Suppressor macrophage (primary cell): ENCODE measurements around the gene MITF.
A peak's percentile ranks its signal among the peaks of the same experiment; 100 is the strongest.

Source experiments
- DNase-seq, 4 experiments: peaks; one replicate each; pipeline ENCODE4 v3.0.0-alpha.2; 2020 to 2022

The MITF gene

DNA sequence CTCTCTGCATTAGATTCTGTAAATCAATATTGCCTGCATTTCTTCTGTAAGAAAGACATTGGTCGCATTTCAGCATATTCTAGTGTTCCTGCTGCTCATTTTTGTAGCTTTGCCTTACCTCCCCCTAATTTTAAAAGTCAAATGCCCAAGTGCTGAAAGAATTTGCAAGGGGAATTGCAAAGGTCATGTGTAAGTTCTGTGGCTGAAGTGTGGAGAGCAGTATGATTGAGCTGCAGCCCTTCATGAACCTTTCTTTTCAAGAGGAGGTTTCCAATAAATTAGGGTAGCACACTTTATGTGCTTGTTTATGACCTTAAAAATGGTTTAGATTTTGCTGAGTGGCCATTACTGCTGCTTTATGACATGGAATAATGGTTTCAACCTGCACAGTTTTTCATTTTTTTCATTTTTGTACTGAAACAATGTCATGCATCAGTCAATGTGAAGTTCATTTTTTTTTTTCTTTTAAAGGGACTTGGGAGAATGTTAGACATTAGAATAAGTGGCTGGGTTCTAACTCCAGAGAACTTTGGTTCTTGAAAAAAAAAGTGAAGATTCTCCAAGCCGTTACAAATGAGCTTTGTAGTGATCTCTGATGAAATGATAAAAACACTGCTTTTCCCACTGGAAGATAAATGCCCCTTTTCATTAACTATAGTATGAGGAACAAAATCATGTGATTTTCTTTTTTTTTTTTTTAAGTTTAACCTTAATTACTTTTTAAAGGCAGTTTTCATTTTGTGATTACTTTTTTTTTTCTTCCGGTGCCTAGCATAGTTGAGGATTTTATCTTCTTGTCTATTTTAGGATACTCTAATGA lies 99.6 kb downstream of the MITF start:
- no peak for DNase-seq

DNA sequence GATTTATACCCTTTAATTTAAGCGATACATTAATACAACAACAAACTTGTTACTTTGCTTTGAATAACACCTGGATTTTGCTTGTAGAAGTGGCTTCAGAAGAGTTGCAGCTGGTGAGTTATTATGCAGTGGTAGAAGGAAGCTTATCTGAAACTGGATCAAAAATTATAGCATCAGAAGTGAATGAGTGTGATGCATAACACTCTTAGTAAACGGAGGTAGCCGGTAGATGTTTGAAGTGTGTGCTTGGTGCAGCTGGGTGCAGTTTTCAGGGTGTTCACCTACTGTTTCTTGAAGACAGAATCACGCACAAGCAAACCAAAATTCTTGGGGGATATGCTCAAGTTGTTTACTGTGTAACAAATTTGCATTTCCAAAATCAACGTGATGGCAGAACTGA lies 103.1 kb downstream of the MITF start:
- no peak for DNase-seq

DNA sequence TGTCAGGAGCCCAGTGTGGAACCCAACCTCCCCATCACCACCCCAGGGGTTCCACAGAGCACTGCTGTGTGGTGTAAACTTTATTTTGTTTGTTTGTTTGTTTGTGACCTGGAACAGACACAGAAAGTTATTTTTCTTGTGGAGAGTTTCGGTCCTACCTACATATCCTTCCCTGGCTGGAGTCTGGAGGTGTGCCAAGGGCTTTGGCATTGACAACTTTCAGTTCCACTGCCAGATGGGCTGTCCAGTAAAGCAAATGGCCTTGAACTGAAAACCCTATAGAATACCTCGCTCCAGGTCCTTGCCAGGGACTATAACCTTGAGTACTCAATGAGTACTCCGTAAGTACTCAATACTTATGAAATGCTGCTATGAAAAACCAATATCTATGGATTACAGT lies 103.5 kb downstream of the MITF start:
- no peak for DNase-seq

DNA sequence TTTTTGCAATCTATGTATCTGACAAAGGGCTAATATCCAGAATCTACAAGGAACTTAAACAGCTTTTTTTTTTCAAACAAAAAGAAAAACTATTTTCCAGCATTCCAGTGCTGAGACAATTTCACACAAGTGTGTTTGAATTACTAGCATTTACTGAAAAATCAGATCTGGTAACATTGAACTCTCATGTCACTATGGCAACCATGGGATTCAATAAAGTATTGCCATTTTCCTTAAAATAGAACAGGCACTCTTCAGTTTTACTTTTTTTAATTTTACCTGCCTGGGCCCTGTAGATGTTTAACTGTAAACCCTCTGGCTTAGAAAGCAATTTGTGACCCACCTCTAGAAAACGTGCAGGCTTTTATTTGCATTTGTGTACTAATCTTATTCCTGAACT lies 105.4 kb downstream of the MITF start:
- no peak for DNase-seq

DNA sequence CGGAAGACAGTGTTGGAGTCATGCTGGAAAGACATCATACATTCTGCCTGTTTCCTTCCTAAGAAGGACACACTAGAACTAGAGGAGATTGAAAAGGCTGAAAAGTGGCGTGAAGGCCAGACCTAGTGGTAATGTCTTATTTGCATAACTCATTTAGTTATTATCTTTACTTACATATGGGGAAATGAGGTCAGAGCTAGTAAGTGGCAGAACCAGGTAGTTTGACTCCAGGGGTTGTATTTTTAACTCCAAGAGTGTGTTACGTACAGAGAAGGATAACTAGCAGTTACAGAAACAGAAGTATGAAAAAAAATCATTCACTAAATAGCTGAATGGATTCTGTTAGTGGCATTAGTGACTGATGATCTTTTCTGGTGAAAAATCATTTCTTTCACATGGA lies 108.0 kb downstream of the MITF start:
- no peak for DNase-seq

DNA sequence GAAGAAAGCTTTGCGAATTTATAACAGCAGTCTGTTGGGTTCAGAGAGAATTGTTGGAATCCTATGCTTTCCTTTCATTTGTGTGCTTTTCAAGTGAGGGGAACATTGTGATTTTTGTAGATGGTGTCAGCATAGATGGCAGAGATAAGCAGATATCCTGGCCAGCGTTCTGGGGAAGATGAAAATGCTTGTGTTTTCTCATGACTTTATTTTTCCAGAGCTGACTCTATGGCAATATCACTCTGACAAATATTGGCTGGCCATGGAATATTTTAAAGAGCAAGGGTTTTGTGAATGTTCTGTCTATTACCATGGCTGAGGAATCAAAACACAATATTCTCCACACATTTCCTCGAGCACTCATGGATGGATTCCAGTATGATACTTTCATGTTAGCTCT lies 108.8 kb downstream of the MITF start:
- DNase-seq = no peak

DNA sequence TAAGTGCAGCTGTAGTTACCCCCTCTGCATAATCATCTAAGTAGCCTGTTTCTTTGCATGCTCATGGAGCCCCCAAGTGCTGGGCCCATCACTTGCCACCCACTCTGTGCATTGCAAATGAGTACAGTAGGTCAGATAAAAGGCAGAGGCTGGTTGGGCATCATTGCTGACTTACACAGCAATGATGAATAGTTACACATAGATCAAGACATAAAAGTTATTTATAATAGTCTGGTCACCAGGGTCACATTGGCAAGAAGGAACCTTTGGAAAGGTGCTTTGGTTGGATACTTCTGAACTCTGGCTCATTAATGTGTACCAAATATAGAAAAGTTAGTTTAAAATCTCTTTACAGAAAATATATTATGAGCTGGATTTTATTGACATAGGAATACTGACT lies 111.6 kb downstream of the MITF start:
- no peak for DNase-seq

DNA sequence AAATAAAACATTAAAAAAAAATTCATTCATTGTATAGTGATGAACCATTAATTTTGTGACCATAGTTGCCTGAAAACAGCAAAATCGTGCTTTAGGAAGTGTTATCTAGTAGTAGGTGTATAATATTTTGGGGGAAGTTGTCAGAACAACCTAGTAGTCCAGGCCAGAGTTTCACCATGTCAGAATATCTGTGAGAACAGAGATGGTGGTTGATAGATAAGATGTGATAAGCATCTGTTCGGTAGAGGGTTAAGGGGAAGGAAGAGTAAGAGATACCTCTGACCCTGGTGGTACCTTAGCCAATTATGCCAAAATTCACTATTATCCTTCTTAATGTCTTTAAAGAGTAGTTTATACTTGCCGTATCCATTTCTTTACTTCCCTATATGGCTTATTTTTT lies 113.8 kb downstream of the MITF start:
- no peak for DNase-seq

DNA sequence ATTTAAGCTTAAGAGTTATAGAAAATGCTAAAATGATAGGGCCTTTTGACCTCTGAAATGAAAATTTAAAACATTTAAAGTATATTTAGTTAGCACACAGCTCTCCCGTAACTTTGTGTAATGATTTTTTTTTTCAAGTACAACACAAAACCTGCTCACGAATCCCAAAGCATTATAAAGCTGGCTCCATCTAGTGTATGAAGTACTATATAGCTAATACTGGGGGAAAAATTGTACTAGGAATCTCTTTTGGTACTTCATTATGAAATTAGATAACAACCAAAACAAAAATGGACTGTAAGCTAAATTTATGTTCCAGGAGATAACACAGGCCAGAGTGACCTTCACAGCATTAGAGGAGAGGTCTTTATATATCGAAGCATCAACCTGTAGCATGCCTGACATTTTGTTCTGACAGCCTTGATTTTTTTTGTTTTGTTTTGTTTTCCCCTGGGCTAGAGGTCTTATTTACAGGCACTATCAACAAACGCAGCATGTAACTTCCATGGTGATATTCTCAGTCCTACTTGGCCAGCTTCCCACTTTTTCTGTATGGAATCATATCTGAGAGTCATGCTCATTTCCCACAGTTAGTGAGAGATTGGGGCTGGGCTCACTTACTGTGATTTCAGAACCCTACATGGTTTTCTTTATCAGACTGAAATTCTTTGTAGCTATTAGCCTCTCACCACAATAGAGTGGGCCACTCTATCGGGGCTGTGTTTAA lies 116.3 kb downstream of the MITF start:
- peak in 2 of 4 experiments; percentile 33 to 37 for DNase-seq

DNA sequence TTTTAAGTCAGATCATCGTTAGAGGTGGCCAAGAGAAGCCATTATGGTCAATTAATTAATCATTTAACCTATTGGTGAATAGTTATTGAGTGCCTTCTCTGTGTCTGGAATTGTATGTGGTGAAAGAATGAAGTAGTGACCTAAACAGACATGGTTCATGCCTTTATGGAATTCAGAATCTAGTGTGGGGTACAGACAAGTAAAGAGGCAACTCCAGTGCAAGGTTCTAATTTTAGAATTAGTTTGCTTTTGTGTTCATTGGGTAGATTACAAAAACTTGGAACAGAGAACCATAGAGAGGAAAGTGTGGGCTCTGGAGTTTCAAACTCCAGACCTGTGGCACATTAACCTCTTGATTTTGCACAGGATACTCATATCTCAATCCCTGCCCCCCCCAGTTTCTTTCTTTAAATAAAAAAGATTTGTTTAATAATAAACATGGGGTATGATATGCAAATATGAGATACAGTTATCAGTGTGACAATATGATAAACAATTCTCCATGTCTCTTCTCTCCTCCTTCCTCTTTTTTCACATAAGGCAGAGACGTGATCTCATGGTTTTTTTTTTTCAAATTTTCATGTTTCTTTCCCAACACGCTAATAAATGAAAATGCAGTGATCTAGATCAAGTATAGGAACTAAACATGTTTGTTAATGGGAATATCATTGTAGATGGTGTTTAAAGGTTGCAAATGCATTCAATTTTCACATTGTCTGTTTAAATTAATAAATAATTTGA lies 117.9 kb downstream of the MITF start:
- DNase-seq = peak in 2 of 4 experiments; percentile 56 to 65

DNA sequence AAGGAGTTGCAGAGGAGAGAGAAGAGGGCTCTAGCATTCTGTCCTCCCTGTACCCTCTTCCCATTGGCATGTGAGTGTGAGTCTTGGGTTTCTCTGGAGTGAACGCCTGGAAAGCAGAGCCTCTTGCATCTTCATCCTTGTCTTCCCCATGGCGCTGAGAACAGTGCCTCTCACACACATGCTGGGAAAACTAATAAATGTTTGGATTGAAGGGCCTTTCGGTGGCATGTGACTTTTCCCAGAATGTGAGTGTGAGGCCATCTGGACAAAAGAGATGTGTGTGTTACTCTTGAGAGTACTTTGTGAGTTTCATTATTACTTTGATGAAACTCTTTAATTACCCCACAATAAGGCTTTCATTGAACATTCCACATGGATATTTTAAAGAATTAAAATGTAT lies 122.3 kb downstream of the MITF start:
- no peak for DNase-seq

DNA sequence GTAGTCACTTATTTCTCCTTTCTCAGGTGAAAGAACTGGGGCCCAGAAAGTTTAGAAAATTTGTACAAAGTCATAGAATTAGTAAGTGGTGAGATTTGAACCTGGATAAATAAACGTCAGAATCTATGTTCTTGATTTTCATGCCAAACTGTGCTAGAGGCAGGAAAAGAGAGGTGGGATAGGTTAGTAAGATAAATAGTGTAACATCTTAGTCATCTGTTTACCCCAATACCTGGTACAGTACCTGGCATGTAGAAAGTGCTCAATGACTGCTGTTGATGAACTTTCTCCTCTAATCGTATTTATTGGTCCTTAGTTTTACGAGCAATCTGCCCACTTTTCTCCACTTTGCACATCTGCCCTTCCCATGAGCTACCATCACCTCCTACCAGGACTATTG lies 124.9 kb downstream of the MITF start:
- DNase-seq = no peak

DNA sequence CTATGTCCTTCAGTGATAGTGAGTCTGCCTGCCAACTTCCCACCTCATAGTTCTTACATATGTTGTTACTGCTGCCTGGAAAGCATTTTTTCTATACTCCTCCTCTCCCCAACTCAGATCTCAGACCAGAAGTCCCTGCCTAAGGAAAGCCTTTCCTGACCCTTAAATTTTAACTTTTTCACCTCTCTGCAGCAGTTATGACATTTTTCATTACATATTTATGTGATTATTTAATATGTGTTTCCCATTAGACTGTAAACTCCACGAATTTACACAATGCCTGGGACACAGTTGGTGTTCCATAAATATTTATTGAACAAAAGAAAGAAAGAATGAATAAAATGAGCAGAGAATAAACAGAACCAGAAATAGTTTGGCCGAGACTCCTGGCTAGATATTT lies 125.5 kb downstream of the MITF start:
- no peak for DNase-seq

DNA sequence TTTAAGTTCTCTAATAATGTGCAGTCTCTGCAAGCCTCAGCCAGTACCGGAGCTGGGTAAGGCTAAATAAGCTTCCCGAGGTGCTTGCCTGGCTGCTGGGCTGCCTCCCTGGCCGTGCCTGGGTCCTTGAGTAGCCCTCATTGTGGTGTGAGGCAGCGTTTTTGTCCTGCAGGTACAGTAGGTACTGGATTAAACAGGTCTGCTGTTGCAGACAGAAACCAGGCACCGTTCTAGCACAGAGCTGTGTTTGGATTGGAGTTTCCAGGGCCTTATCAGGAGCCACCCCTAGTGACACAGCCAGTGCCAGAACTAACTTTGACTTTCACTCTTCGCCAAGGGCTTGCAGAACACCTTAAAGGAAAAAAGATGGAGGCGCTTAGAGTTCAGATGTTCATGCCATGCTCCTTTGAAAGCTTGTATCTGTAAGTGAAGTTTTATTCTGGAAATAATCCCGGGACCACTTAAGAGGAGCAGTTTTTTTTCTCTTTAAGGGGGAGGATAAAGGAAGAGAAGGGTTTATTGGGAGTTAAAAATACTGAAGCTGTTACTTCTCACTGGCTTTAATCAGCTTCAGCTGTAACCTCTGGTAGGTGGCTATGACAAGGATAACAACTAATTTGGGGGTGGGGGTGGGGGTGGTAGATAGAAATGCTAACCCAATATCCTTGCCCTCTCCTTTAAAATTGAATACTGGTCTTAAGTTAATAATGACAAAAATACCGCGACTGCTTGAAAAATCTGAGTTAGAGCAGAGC lies 126.8 kb downstream of the MITF start:
- no peak for DNase-seq

DNA sequence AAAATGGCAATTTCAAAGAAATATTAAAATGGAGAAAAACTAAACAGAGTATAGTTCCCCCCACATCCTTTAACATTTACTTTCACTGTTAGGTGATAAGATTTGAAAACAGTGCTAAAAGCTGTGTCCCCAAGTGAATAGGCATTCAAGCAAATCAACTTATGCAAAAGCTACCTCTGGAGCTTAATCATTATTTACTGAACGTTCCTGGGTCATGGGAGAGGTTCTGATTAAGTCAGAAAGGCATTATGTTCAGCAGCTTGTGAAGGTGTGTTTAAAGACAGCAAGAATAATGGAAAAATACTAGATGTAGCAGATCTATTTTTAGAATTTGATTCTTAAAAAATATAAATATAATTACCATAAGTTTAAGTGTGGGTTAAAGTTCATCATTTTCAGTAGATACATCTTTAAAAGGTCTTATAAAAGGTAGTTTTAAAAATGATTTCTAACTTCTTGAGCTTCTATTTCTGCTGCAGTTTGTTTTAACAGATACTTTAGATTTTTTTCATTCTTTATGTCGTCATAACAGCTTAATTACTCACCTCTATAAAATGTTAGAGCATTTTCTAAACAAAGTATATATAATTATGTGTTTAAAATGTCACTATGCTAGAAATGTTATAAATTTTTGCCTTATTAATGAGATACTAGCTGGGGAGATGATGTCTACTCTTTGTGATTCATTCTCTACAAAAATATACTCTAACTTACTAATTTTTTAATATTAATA lies 127.9 kb downstream of the MITF start:
- DNase-seq = no peak

DNA sequence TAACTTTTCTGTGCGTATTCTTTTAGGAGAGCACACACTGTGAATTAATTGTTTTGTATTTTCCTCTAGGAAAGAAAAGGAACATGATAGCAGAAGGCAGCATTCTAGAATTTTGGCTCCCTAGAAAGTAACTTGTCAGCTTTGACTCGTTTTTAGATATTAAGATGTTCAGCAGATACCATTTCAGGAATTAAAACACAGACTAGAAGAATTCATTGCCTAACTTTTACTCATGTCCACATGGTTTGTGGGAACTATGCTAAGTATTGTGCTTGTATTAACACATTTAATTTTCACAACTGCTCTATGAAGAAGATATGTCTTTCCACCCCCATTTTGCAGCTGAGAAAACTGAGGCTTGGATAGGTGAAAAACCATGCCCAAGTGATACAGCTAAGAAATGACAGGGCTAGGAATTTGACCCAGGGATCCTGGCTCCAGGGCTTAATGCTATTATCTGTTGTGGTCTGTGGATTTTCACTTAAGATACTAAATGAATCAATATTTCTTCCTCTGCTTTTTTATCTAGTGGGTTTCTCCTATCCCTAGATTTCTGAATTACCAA lies 128.8 kb downstream of the MITF start:
- DNase-seq = peak in 2 of 4 experiments; percentile 21 to 42

DNA sequence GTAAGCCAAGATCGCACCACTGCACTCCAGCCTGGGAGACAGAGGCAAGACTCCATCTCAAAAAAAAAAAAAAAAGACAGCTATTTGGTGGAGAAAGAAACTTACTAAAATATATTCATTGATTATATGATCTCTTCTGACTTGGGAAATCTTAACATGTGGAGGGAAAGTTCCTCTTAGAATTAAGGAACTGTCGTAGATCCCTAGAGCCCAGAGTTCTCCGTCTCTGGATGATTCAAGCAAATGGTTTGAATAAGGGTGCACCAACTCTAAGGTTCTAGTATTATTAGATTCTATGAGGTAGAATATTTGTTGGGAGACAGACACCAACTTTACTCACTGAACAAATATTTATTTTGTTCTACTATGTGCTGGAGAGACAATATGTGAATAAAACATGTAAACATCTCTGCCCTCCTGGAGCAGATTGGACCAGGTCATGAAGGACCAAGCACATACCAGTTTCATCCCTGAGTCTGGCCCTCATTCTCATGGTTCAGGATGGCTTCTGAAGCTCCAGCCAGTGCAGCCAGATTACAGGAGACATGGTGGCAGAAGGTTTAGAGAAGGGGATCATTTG lies 129.7 kb downstream of the MITF start:
- DNase-seq = peak in 3 of 4 experiments; percentile 35 to 61 (median 53)

DNA sequence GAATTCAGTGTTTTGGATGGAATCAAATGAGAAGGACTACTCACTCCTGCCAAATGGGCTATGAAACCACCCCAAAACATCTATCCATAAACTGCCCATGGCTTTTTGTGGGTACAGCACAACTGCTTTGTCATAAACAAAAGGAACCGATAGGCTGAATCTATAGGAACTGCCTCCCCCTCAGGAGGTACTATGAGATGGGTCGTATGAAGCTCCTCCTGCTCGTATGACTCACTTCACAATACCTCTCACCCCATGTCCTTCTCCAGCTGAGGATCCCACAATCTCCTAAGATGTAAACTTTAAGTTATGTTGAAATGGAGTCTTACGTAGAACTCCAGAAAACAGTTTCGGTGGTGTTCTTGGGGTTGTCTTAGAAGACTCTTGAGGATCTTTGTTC lies 130.4 kb downstream of the MITF start:
- DNase-seq = peak in 2 of 4 experiments; percentile 24 to 43

DNA sequence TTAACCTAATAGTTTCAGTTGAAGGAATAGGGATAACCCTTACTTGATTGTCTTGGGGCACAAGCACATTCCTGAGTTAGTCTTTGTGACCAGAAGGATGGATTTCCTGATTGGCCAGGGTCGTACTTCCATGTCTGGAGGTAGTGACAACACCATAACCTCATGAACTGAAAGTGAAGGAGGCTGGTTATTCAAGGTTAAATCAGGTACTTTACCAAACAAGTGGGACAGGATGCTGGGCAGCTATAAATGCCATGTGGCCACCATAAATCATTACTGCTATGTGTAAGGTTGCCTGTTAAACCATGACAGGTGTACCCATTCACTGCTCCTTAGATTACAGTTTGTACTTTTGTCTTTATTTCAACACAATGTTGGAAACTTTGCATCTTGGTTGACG lies 132.0 kb downstream of the MITF start:
- no peak for DNase-seq

DNA sequence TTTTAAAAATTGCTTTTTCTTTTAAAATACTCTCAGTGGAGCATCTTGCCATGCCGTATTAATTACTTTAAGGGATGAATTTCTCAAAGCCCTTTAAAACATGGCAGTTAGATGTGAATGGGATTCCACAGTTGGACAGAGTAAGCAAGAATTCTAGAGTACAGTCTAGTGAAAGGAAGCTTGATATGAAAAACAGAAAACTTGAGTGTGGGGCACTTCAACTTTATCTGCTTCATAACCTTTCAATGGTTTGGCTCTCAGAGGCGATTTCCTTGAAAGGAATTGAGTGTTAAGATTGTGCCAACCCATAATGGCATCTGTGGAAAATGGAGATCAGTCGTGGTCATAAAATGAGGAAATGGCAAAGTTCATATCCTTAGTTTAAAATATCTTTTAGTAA lies 132.6 kb downstream of the MITF start:
- DNase-seq = peak in 2 of 4 experiments; percentile 30 to 31

DNA sequence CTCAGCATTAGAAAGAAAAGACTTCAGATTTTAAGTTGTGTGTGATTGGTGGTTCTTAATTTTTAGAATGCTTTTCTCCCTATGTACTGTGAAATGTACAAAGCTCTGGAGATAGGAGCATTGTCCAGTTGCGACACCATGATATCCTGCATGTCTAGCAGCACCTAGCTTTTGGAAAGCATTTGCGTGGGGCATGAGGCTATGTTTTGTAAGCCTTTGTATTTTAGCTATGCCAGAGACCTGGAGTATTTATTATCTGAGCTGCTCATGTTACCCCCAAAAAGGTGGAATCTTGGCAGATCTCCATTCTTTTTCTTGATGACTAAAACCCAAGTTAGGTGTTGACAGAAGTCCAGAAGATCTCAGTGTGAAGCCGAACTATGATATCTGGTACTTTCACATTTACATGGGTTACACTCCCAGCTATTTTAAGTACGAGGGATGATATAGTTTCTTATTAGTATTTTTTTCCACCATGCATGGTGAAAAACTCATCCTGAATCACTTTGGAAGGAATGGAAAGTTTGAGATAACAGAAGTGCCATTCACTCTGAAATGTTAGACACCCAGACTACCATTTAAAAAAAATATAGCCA lies 133.6 kb downstream of the MITF start:
- no peak for DNase-seq
